Measurements from ENCODE around the gene ATG9B. TPM values are rescaled to one million over a fixed set of nuclear protein-coding genes. Genes with fewer than 3 reads are reported as not detected.

ATG9B gene
- total RNA-seq, 1 experiment from 2014 or later, result 13.7 TPM

- peaks cover 23% of the 10 kb centered on the region for H4K20me1 ChIP-seq (ENCODE audit: insufficient read depth)
- no peak overlapping the region for H2AFZ ChIP-seq
- H3K36me3 ChIP-seq (ENCODE audit: low read depth), result peaks cover 6% of the 10 kb centered on the region; the same call in 1 of the 2 replicates
- CTCF ChIA-PET, result interaction anchor here (0.6 to 1.2 kb wide), 3 partner anchors 24 to 288 kb away, joined by 3 to 8 read pairs (median 7); partner anchors contain the start of gene ABCB8
- no peaks in the 10 kb centered on the region for H3K27me3 ChIP-seq (ENCODE audit: insufficient read depth, low read depth)
- H3K4me3 ChIP-seq, result peak overlapping the region; percentile 59; the same call in 1 of the 2 replicates
- no peak for DNase-seq
- TF ChIP-seq EZH2 (IDR thresholded peaks at IDR 0.05; ENCODE audit: low read depth) (no peak), CTCF (conservative IDR thresholded peaks at IDR 0.05) (no peak)
- no peaks in the 10 kb centered on the region for H3K9me3 ChIP-seq (ENCODE audit: insufficient read depth, low read depth)
- peak overlapping the region; percentile 85 for H3K27ac ChIP-seq
- peaks cover 46% of the 10 kb centered on the region for H3K4me1 ChIP-seq (replicated peaks; ENCODE audit: insufficient read depth)
- no TSS peak for BruUV-seq (replicated peaks)
- peaks cover 43% of the 10 kb centered on the region for H3K79me2 ChIP-seq (ENCODE audit: low read depth)
- intact Hi-C loops (cut with micrococcal nuclease; ENCODE audit: unreplicated experiment), result no loop called here
- peak overlapping the region; percentile 93 for H3K4me2 ChIP-seq
- peaks cover 37% of the 10 kb centered on the region; the same call in 1 of the 2 replicates for H3F3A ChIP-seq (ENCODE audit: insufficient read depth, low read depth)
- no peaks in the 10 kb centered on the region for H3K9me2 ChIP-seq (ENCODE audit: insufficient read depth)
- POLR2A ChIA-PET (ENCODE audit: unreplicated experiment), result interaction anchor here (0.5 to 0.6 kb wide), 2 partner anchors 33 to 36 kb away, joined by 4 to 8 read pairs; no protein-coding TSS in a partner anchor
Measured at GRCh38 chr7:151062111-151062398, 37.8 kb upstream of the ATG9B start.

- H3K4me2 ChIP-seq, result peak overlapping the region; percentile 93
- intact Hi-C loops (cut with micrococcal nuclease; ENCODE audit: unreplicated experiment), result no loop called here
- H3K4me1 ChIP-seq (replicated peaks; ENCODE audit: insufficient read depth), result peaks cover 50% of the 10 kb centered on the region
- DNase-seq, result no peak
- peak overlapping the region; percentile 82; the same call in 1 of the 2 replicates for H3K4me3 ChIP-seq
- ChIA-PET CTCF (interaction anchor here (0.6 to 1.2 kb wide), 2 partner anchors 24 to 33 kb away, joined by 3 to 8 read pairs; partner anchors contain the start of gene ABCB8), POLR2A (ENCODE audit: unreplicated experiment) (interaction anchor here (0.5 to 0.7 kb wide), 5 partner anchors 8 to 250 kb away, joined by 4 to 25 read pairs (median 5); partner anchors contain the start of genes ABCB8 and ATG9B)
- peaks cover 38% of the 10 kb centered on the region; the same call in 1 of the 2 replicates for H3F3A ChIP-seq (ENCODE audit: insufficient read depth, low read depth)
- H3K36me3 ChIP-seq (ENCODE audit: low read depth), result peaks cover under 1% of the 10 kb centered on the region; the same call in 1 of the 2 replicates
- H3K79me2 ChIP-seq (ENCODE audit: low read depth), result peaks cover 43% of the 10 kb centered on the region
- no peak overlapping the region for H2AFZ ChIP-seq
- H3K27ac ChIP-seq, result peak overlapping the region; percentile 85
- H3K9me3 ChIP-seq (ENCODE audit: insufficient read depth, low read depth), result no peaks in the 10 kb centered on the region
- peaks cover 23% of the 10 kb centered on the region for H4K20me1 ChIP-seq (ENCODE audit: insufficient read depth)
- H3K9me2 ChIP-seq (ENCODE audit: insufficient read depth), result no peaks in the 10 kb centered on the region
- TF ChIP-seq EZH2 (IDR thresholded peaks at IDR 0.05; ENCODE audit: low read depth) (no peak), CTCF (conservative IDR thresholded peaks at IDR 0.05) (no peak)
- no TSS peak for BruUV-seq (replicated peaks)
- no peaks in the 10 kb centered on the region for H3K27me3 ChIP-seq (ENCODE audit: insufficient read depth, low read depth)
Measured at GRCh38 chr7:151061213-151062110, 37.2 kb upstream of the ATG9B start.

- Histone ChIP-seq H3K27ac (no peak overlapping the region), H3K79me2 (ENCODE audit: low read depth) (peaks cover 43% of the 10 kb centered on the region), H3K9me3 (ENCODE audit: insufficient read depth, low read depth) (no peaks in the 10 kb centered on the region), H3K4me3 (peak overlapping the region; percentile 82), H3K4me2 (peak overlapping the region; percentile 93), H4K20me1 (ENCODE audit: insufficient read depth) (peaks cover 20% of the 10 kb centered on the region), H3K36me3 (ENCODE audit: low read depth) (no peaks in the 10 kb centered on the region), H3K27me3 (ENCODE audit: insufficient read depth, low read depth) (no peaks in the 10 kb centered on the region), H3F3A (ENCODE audit: insufficient read depth, low read depth) (peaks cover 47% of the 10 kb centered on the region; the same call in 1 of the 2 replicates), H3K4me1 (replicated peaks; ENCODE audit: insufficient read depth) (peaks cover 50% of the 10 kb centered on the region), H2AFZ (peak overlapping the region; percentile 79), H3K9me2 (ENCODE audit: insufficient read depth) (no peaks in the 10 kb centered on the region)
- BruUV-seq (replicated peaks), result TSS peak; percentile 23
- TF ChIP-seq EZH2 (IDR thresholded peaks at IDR 0.05; ENCODE audit: low read depth) (no peak), CTCF (conservative IDR thresholded peaks at IDR 0.05) (no peak)
- POLR2A ChIA-PET (ENCODE audit: unreplicated experiment), result interaction anchor here (0.6 to 0.7 kb wide), 4 partner anchors 8 to 249 kb away, joined by 4 to 25 read pairs (median 7); partner anchors contain the start of genes ABCB8 and ATG9B
- peak in 1 of 2 experiments; percentile 71 for DNase-seq
- CTCF ChIA-PET, result interaction anchor here (0.7 kb wide), 1 partner anchor 24 kb away, joined by 3 read pairs; no protein-coding TSS in a partner anchor
- intact Hi-C loops (cut with micrococcal nuclease; ENCODE audit: unreplicated experiment), result loop anchor here (1.0 kb wide), 1 partner anchor 20 kb away; the partner anchor contains the start of gene FASTK
Measured at GRCh38 chr7:151060416-151061212, 36.3 kb upstream of the ATG9B start.
